HepG2 (cell line): ENCODE results near the gene SLC1A5. TPM values are rescaled to one million over a fixed set of nuclear protein-coding genes. Genes with fewer than 3 reads are reported as not detected.
A peak's percentile ranks its signal among the peaks of the same experiment; 100 is the strongest.

Experiments
- MIXL1 ChIP-seq: IDR thresholded peaks from 2 replicates; pipeline ENCODE4 v1.6.1; 2016
- MXI1 ChIP-seq: IDR thresholded peaks from 3 replicates; pipeline ENCODE4 v1.6.1; 2012; ENCODE audit warnings: low read depth, low read length, inconsistent platforms, borderline replicate concordance
- PHF5A ChIP-seq: IDR thresholded peaks from one replicate; pipeline ENCODE4 v1.6.1; 2018; ENCODE audit warnings: low read depth, missing genetic modification reagents; ENCODE audit not compliant: unreplicated experiment
- RARA ChIP-seq: IDR thresholded peaks from 2 replicates; pipeline ENCODE4 v1.6.1; 2016; ENCODE audit warnings: missing genetic modification reagents, missing compliant biosample characterization
- RFXAP ChIP-seq: sonication (generic); formaldehyde crosslinking; IDR thresholded peaks from 2 replicates; pipeline ENCODE4 v1.4.0; 2020; ENCODE audit warnings: missing genetic modification reagents, borderline replicate concordance
- SOX5 ChIP-seq: IDR thresholded peaks from 2 replicates; pipeline ENCODE4 v1.6.1; 2016; ENCODE audit warnings: borderline replicate concordance
- ZFP36L1 ChIP-seq: sonication (generic); formaldehyde crosslinking; IDR thresholded peaks from 2 replicates; pipeline ENCODE4 v1.8.0; 2022; ENCODE audit warnings: mild to moderate bottlenecking, missing genetic modification reagents, moderate library complexity
- ZKSCAN8 ChIP-seq: IDR thresholded peaks from 2 replicates; pipeline ENCODE4 v1.6.1; 2016; ENCODE audit warnings: borderline replicate concordance, missing genetic modification reagents, missing compliant biosample characterization
- ZMAT3 ChIP-seq: sonication (generic); formaldehyde crosslinking; conservative IDR thresholded peaks from 2 replicates; pipeline ENCODE4 v1.7.0; 2021; ENCODE audit warnings: missing genetic modification reagents
- ZNF333 ChIP-seq: sonication (generic); formaldehyde crosslinking; IDR thresholded peaks from 2 replicates; pipeline ENCODE4 v1.4.0; 2020; ENCODE audit warnings: mild to moderate bottlenecking, missing genetic modification reagents, borderline replicate concordance
- ZNF367 ChIP-seq: sonication (generic); formaldehyde crosslinking; IDR thresholded peaks from 2 replicates; pipeline ENCODE4 v1.4.0; 2020; ENCODE audit warnings: missing genetic modification reagents, borderline replicate concordance
- ZNF543 ChIP-seq: sonication (generic); formaldehyde crosslinking; IDR thresholded peaks from 2 replicates; pipeline ENCODE4 v1.4.0; 2020; ENCODE audit warnings: mild to moderate bottlenecking, missing genetic modification reagents
- ZNF605 ChIP-seq: sonication (generic); formaldehyde crosslinking; IDR thresholded peaks from 2 replicates; pipeline ENCODE4 v1.8.0; 2022; ENCODE audit warnings: mild to moderate bottlenecking, missing genetic modification reagents
- ZNF644 ChIP-seq: IDR thresholded peaks from 2 replicates; pipeline ENCODE4 v1.6.1; 2016; ENCODE audit warnings: low read depth
- ZSCAN12 ChIP-seq: sonication (generic); formaldehyde crosslinking; IDR thresholded peaks from 2 replicates; pipeline ENCODE4 v1.9.0; 2021; ENCODE audit warnings: mild to moderate bottlenecking, missing genetic modification reagents
- polyA plus RNA-seq, 8 experiments: library from polyadenylated mRNA; depleted of rRNA in 3 of 8; stranded (reverse) in 7 of 8; unstranded in 1 of 8; fragments of >200 nt; fragmentation: Illumina TruSeq in 4 of 8; extraction: Trizol in 4 of 8; gene quantifications; 2 replicates each; pipeline versions ENCODE4 v1.2.1 to v1.2.3, GENCODE V29; 2011 to 2016; ENCODE audit warnings: low read depth in 4 of 8, missing spikeins in 1 of 8, mixed read lengths in 1 of 8; ENCODE audit not compliant: insufficient read depth in 1 of 8
- total RNA-seq, 5 experiments: library from RNA; depleted of rRNA; stranded (reverse); fragments of >200 nt; fragmentation: Illumina TruSeq; extraction: Trizol; gene quantifications; 2 replicates each; pipeline ENCODE4 v1.2.3, GENCODE V29; 2016; ENCODE audit warnings: low read depth in 1 of 5
- TF ChIP-seq, protein P1 (sequence below): sonication (generic); formaldehyde crosslinking; IDR thresholded peaks from 2 replicates; pipeline ENCODE4 v1.4.0; 2020; ENCODE audit warnings: missing genetic modification reagents; ENCODE audit errors: not compliant biosample characterization
- TF ChIP-seq, protein P2 (sequence below): IDR thresholded peaks from 2 replicates; pipeline ENCODE4 v1.6.1; 2016; ENCODE audit warnings: missing genetic modification reagents, missing compliant biosample characterization
- TF ChIP-seq, protein P3 (sequence below): IDR thresholded peaks from 2 replicates; pipeline ENCODE4 v1.6.1; 2012; ENCODE audit warnings: inconsistent platforms

The SLC1A5 gene
- total and polyA plus RNA-seq, 2 of the 13 experiments (the other 11 are each of a cell fraction or from before 2014, with no cell fraction given): 120 to 159 TPM

DNA sequence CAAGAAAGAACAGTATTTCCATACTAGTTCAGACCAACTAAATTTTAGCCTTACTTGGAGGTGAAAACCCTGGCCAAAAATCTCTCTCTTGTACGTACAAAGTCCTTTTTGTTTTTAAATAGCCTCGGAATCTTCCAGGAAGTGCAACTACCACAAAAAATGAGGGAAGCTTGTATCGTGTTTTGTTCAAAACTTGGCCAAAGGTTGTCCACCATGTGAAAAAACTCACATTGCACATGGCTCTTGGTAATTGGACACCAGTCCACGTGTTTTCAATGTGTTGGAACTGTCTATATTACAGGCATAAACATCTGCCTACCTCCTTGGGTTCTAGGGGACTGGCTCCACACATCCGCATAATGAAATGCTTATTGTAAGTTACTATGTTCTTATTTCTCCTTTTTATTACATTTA is 27.0 kb downstream of the SLC1A5 start (continued):
- TF ChIP-seq, protein P1, sequence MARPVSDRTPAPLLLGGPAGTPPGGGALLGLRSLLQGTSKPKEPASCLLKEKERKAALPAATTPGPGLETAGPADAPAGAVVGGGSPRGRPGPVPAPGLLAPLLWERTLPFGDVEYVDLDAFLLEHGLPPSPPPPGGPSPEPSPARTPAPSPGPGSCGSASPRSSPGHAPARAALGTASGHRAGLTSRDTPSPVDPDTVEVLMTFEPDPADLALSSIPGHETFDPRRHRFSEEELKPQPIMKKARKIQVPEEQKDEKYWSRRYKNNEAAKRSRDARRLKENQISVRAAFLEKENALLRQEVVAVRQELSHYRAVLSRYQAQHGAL (CRISPR knock-in tag): peak; percentile 60
- TF ChIP-seq ZNF333 (no peak), PHF5A (CRISPR knock-in tag) (no peak), ZNF367 (CRISPR knock-in tag) (no peak), RFXAP (peak; percentile 37; the same call in 1 of the 2 replicates), ZMAT3 (peak; percentile 89), SOX5 (CRISPR knock-in tag) (peak; percentile 67; the same call in 1 of the 2 replicates), ZNF605 (CRISPR knock-in tag) (0 out of 2 replicates have a peak, but pooled peaks have one; percentile 46), ZSCAN12 (CRISPR knock-in tag) (0 out of 2 replicates have a peak, but pooled peaks have one; percentile 50), ZNF644 (peak; percentile 77), RARA (CRISPR knock-in tag) (peak; percentile 64), ZKSCAN8 (CRISPR knock-in tag) (peak; percentile 54; the same call in 1 of the 2 replicates), MIXL1 (CRISPR knock-in tag) (peak; percentile 83; the same call in 1 of the 2 replicates), ZNF543 (CRISPR knock-in tag) (peak; percentile 62; the same call in 1 of the 2 replicates), ZFP36L1 (CRISPR knock-in tag) (peak; percentile 80; the same call in 1 of the 2 replicates), MXI1 (peak; percentile 53; the same call in 1 of the 3 replicates)
- TF ChIP-seq, protein P2, sequence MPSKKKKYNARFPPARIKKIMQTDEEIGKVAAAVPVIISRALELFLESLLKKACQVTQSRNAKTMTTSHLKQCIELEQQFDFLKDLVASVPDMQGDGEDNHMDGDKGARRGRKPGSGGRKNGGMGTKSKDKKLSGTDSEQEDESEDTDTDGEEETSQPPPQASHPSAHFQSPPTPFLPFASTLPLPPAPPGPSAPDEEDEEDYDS (CRISPR knock-in tag): peak; percentile 23; the same call in 1 of the 2 replicates
- TF ChIP-seq, protein P3, sequence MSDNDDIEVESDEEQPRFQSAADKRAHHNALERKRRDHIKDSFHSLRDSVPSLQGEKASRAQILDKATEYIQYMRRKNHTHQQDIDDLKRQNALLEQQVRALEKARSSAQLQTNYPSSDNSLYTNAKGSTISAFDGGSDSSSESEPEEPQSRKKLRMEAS: peak; percentile 94
- TF ChIP-seq, all 625 proteins: peak for 95
